GM18505 (cell line): ENCODE data around the gene ACVR2A.

Source experiments
- ATAC-seq: cut with Tn5 transposase; IDR thresholded peaks from one replicate; pipeline ENCODE4 v1.9.1; 2021; ENCODE audit not compliant: unreplicated experiment
- POLR2A ChIP-seq: IDR thresholded peaks from 4 replicates; pipeline ENCODE4 v1.6.1; 2011; ENCODE audit warnings: borderline replicate concordance; ENCODE audit not compliant: insufficient read depth, insufficient read length; ENCODE audit errors: extremely low read depth

The ACVR2A gene

DNA sequence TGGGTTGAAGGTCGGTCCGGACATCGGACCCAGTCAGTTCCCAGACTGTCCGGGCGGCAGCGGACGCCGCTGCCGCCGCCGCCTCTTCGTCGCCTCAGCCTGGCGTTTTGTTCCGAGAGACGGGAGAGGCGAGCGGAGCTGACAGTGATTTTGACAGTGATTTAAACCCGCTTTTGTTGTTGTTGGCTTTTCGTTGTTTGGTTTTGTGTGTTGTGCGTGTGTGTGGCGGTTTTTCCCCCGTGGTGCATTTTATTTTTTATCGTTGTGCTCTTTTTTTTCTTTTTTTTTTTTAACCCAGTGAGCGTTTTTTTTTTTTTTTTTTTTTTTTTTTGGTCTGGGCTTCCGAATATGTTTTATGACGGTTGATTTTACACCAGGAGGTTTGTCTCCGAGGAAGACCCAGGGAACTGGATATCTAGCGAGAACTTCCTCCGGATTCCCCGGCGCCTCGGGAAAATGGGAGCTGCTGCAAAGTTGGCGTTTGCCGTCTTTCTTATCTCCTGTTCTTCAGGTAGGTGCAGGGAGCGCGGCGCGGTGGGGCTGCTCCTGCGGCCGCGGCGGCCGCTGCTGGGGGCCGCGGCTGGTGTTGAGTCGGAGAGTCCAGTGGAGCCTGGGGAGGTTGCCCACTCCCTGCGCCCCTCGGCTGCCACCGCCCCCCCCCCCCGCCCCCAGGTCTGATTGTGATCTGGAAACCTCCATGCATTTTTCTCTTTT lies at the start of gene ACVR2A:
TSS of gene ACVR2A (plus strand) at position 333 of the 714 bp plus-strand sequence. CDS start at position 457, 124 bp downstream.
- peak; percentile 0 for TF ChIP-seq POLR2A
- peak; percentile 39 for ATAC-seq

DNA sequence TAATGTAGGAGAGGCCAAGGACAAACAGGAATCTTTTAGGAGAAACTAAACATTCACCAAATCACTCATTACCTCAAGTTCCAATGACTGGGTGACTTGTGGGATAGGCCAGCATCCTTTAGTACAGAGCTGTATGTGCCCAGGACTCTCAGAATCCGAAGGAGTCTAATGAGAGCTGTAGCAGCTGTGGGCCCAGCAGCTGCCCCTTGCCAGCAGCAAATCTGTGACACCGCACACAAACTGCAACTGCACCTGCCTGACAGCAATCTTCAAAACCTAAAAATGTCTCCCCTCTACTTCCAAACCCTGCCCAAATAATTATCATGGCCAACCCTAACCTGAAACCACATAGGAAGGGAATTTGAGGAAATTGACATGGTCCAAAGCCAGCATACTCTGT lies 44.5 kb upstream of the ACVR2A start:
- ATAC-seq = no peak
- TF ChIP-seq POLR2A = no peak

DNA sequence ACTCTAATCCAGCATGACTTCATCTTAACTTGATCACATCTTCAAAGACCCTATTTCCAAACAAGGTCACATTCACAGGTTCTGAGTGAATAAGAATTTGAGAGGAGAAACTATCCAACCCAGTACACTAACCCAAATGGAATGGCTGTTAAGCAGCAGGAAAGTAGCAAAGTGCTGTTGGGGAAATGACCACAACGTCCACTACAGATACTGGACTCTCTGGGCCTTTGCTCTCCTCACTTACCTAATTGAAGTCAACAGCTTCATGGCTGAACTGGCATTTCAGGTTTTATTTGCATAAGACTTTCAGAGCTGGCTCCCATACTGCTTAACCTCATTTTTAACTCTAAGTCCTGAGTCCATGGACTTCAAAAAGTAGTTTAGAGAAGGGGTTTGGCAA lies 38.0 kb upstream of the ACVR2A start:
- no peak for ATAC-seq
- TF ChIP-seq POLR2A = no peak

- no peak for TF ChIP-seq POLR2A
- no peak for ATAC-seq
Observed at GRCh38 chr2:147808520-147808919, 36.3 kb upstream of the ACVR2A start.

DNA sequence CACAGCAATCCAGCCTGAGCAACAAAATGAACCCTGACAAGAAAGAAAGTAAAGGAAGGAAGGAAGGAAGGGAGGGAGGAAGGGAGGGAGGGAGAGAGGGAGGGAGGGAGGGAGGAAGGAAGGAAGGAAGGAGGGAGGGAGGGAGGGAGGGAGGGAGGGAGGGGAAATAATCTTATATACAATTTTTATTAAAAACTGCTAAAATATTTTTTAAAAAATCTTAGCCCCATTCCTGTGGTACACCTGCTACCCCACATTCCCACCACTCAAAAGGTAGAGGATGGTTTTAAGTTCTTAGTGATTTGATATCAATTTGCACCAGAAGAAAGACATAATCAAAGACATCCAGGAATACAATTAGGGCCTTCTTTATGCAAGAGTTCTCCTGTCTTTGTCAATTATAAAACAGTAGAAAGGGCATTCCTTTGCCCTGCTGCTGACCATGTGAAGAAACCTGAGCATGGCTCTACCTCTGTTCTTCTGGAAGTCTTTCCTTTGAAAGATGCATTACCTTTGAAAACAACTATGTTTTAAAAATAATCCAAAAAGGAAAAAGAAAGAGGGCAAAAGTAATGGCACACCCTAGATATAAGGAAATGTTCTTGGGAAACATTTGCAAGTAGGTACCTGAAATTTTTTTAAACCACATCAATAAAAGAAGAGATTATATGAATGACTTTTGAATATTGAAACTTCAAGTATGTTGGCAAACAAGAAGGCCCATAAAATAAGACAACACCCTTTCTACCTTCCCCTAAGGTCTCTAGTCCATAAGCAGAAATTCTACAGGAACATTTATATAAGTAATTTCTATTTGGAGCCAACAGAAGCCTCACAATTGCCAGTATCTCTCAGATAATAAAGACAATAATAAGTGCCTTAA lies 33.7 kb upstream of the ACVR2A start:
- TF ChIP-seq POLR2A = no peak
- ATAC-seq = no peak

DNA sequence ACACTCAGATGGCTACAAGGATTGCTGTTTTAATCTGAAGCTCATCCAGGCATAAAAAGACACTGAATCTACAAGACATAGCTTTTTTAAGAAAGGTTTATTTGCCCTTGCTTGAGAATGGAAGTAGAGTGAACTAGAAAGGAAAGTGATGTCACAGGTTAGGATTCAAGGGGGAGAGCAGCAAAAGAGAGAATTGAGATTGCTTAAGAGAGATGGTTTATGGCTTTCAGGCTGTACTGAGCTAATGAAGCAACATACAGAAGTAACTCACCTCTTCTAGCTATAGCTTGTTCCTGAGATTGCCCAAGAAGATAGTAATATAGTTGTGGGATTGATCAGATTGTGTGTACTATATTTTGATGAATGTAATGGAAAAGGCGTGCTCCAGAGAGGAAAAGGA lies 26.1 kb upstream of the ACVR2A start:
- TF ChIP-seq POLR2A = no peak
- ATAC-seq = no peak

GRCh38 chr2:147824620-147825019 lies 20.2 kb upstream of the ACVR2A start:
- no peak for TF ChIP-seq POLR2A
- ATAC-seq = no peak

GRCh38 chr2:147826278-147827087 lies 18.3 kb upstream of the ACVR2A start:
- no peak for TF ChIP-seq POLR2A

DNA sequence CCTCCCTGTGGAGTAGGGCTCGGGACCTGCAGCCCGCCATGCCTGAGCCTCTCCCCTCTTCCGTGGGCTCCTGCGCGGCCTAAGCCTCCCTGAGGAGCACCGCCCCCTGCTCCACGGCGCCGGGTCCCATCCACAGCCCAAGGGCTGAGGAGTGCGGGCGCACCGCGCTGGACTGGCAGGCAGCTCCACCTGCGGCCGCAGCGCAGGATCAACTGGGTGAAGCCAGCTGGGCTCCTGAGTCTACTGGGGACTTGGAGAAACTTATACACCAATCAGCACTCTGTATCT lies 17.8 kb upstream of the ACVR2A start:
- TF ChIP-seq POLR2A = no peak
- no peak for ATAC-seq

More at GRCh38 chr2:147826278-147827087, 18.3 kb upstream of the ACVR2A start:
- no peak for ATAC-seq

- ATAC-seq = no peak
- no peak for TF ChIP-seq POLR2A
Observed at GRCh38 chr2:147829106-147829505, 15.7 kb upstream of the ACVR2A start.

DNA sequence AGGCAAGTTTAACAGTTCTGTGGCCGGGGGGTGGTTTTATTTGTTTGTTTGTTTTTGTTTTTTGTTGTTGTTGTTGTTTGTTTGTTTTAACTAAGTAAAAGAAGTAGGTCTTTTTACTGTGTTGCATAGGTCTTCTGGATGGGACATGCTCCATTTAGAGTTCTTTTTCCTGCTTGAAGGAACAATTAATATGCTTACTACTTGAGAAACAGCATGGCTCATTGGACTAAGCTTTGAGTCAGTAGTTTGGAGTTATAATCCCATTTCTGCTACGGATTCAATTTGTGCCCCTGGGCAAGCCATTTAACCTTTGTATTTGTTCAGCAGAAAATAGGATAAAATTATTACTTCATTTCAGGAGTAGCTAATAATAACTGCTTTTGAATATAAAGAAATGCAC lies 8.7 kb upstream of the ACVR2A start:
- no peak for TF ChIP-seq POLR2A
- no peak for ATAC-seq

DNA sequence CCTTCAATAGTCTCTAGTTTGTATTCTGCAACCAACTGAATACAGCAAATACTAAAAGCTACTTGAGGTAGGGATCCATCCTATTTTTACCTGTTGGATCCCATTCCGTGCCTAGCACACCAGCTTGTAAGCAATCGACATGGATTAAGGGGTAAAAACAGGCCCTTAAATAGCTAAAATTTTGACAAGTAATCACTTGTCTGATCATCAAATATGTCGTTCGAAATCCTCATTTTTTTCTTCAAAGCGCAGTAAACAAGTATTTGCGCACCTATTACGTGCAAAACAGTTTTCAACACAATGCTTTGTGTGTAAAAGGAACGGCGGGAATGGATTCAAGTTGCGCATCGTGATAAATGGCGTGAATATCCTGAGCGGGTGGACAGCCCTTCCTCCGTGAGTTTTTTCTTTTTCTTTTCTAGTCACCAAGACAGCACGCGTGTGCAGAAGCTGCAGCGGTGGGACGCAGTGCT lies 1.4 kb upstream of the ACVR2A start:
- no peak for TF ChIP-seq POLR2A
- no peak for ATAC-seq

GRCh38 chr2:147843864-147844696 lies 749 bp upstream of the ACVR2A start:
- TF ChIP-seq POLR2A = peak; percentile 13
- ATAC-seq = peak; percentile 86

DNA sequence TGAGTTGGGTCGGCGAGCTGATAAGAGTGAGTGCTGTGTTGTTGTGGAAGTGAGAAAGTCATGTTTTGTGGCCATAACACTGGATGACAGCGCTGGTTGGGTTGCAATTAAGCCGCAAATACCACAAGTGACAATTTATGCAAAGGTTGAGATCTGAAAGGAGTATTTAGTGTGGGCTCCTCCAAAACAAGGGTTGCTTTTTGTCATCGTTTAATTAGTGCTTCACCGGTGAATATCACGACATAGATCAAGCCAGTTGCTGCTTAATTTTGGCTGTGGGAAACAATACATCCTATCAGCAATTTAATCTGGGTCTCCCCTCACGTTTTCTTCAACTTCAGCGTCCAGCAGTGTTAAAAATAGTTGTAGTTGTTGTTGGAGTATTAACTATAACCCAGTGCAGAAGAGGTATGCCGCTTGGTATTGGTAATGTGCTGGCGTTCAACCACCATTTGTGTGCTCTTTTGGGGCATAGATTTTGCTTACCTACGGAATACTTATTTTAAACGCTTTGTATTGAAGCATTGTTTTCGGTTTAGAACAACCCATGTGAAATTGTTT lies 662 bp downstream of the ACVR2A start:
- TF ChIP-seq POLR2A = no peak
- ATAC-seq = peak; percentile 46
